Muscle layer of colon (tissue), 2 donors: ENCODE results near the gene GOLGA6B.
"Not testable (repeated sequence)": the region's sequence is repeated elsewhere in the genome, so short reads cannot be mapped to it uniquely, and the experiment has no call there.

ENCODE experiments used
- H3K27ac ChIP-seq: one replicate; pipeline ENCODE4 v1.7.0; 2013; ENCODE audit warnings: low read depth, mild to moderate bottlenecking, low read length, moderate library complexity
- H3K27me3 ChIP-seq, 2 donors: one replicate each; pipeline ENCODE4 v1.7.0; 2013; ENCODE audit warnings: low read length in 2 of 2, mild to moderate bottlenecking in 2 of 2; ENCODE audit not compliant: insufficient read depth in 2 of 2, control insufficient read depth in 1 of 2
- H3K36me3 ChIP-seq: one replicate; pipeline ENCODE4 v1.7.0; 2013; ENCODE audit warnings: mild to moderate bottlenecking, low read length; ENCODE audit not compliant: insufficient read depth
- H3K4me1 ChIP-seq: one replicate; pipeline ENCODE4 v1.7.0; 2013; ENCODE audit warnings: mild to moderate bottlenecking, low read length; ENCODE audit not compliant: insufficient read depth
- H3K4me3 ChIP-seq, 2 donors: one replicate each; pipeline ENCODE4 v1.7.0; 2013; ENCODE audit warnings: low read length in 2 of 2, low read depth in 1 of 2, mild to moderate bottlenecking in 1 of 2, moderate library complexity in 1 of 2
- H3K9ac ChIP-seq: one replicate; pipeline ENCODE4 v1.7.0; 2013; ENCODE audit warnings: low read length
- H3K9me3 ChIP-seq: one replicate; pipeline ENCODE4 v1.7.0; 2013; ENCODE audit warnings: mild to moderate bottlenecking, low read length
- donor health status: abdominal sarcoma.
- donor health status: Adenocarcinoma of cecum.

GOLGA6B gene

DNA sequence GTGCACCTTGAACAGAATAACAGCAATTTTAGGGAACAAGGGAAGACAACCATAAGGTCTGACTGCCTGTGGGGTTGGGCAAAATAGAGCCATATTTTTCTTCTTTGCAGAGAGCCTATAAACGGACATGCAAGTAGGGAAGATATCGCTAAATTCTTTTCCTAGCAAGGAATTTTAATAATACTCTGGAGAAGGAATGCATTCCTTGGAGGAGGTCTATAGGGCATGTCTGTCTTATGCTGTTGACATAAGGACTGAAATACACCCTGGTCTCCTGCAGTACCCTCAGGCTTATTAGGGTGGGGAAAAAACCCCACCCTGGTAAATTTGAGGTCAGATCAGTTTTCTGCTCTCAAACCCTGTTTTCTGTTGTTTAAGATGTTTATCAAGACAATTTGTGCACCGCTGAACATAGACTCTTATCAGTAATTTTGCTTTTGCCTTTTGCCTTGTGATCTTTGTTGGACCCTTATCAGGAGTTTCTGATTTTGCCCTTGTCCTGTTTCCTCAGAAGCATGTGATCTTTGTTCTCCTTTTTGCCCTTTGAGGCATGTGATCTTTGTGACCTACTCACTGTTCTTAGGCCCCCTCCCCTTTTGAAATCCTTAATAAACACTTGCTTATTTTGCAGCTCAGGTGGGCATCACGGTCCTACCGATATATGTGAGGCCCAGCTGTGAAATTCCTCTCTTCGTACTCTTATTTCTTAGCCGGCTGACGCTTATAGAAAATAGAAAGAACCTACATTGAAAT lies 54.2 kb downstream of the GOLGA6B start:
- H3K36me3 ChIP-seq, result peaks cover 13% of the 10 kb centered on the region
- not testable (repeated sequence) for H3K27me3 ChIP-seq, H3K9me3 ChIP-seq, H3K27ac ChIP-seq, H3K9ac ChIP-seq, H3K4me3 ChIP-seq, H3K4me1 ChIP-seq
